KMS-11 (cell line): ENCODE measurements around the gene ASPRV1.

Source experiments
- H2AFZ ChIP-seq: fragments of 200-600 bp; sonication (generic); 2 replicates; pipeline ENCODE4 v1.6.1; 2016; ENCODE audit warnings: antibody characterized with exemption, mixed run types, low read depth
- H3K27ac ChIP-seq: fragments of 200-600 bp; sonication (generic); 2 replicates; pipeline ENCODE4 v1.6.1; 2016; ENCODE audit warnings: mild to moderate bottlenecking, mixed run types
- H3K27me3 ChIP-seq: fragments of 200-600 bp; sonication (generic); 2 replicates; pipeline ENCODE4 v1.6.1; 2017; ENCODE audit warnings: mild to moderate bottlenecking, low read depth, mixed run types, moderate library complexity; ENCODE audit not compliant: insufficient read depth
- H3K36me3 ChIP-seq: fragments of 200-600 bp; sonication (generic); 2 replicates; pipeline ENCODE4 v1.6.1; 2017; ENCODE audit warnings: mild to moderate bottlenecking, mixed run types; ENCODE audit not compliant: insufficient read depth
- H3K4me1 ChIP-seq: fragments of 200-600 bp; sonication (generic); 2 replicates; pipeline ENCODE4 v1.6.1; 2016; ENCODE audit warnings: mild to moderate bottlenecking, low read depth, mixed run types; ENCODE audit not compliant: poor library complexity, severe bottlenecking
- H3K4me2 ChIP-seq: fragments of 200-600 bp; sonication (generic); 2 replicates; pipeline ENCODE4 v1.7.0; 2016; ENCODE audit warnings: mild to moderate bottlenecking, mixed run types
- H3K4me3 ChIP-seq: fragments of 200-600 bp; sonication (generic); IDR thresholded peaks from 2 replicates; pipeline ENCODE4 v1.6.1; 2017; ENCODE audit warnings: low read depth, low read length, mixed read lengths; ENCODE audit not compliant: insufficient read depth
- H3K79me2 ChIP-seq: fragments of 200-600 bp; sonication (generic); 2 replicates; pipeline ENCODE4 v1.6.1; 2016; ENCODE audit warnings: low read depth, mixed run types; ENCODE audit not compliant: insufficient read depth
- H3K9ac ChIP-seq: fragments of 200-600 bp; sonication (generic); 2 replicates; pipeline ENCODE4 v1.6.1; 2016; ENCODE audit warnings: mild to moderate bottlenecking, mixed run types
- H4K20me1 ChIP-seq: fragments of 200-600 bp; sonication (generic); 2 replicates; pipeline ENCODE4 v1.6.1; 2016; ENCODE audit warnings: mild to moderate bottlenecking, mixed run types; ENCODE audit not compliant: insufficient read depth
- TF ChIP-seq, protein P1 (sequence below): fragments of 200-600 bp; sonication (generic); conservative IDR thresholded peaks from 2 replicates; pipeline ENCODE4 v1.6.1; 2017; ENCODE audit warnings: low read depth, mild to moderate bottlenecking, antibody characterized with exemption, low read length, moderate library complexity, mixed read lengths

ASPRV1 gene

GRCh38 chr2:70007151-70007550, 45.7 kb upstream of the ASPRV1 start:
- no peak overlapping the region for H3K27ac ChIP-seq
- TF ChIP-seq, protein P1, sequence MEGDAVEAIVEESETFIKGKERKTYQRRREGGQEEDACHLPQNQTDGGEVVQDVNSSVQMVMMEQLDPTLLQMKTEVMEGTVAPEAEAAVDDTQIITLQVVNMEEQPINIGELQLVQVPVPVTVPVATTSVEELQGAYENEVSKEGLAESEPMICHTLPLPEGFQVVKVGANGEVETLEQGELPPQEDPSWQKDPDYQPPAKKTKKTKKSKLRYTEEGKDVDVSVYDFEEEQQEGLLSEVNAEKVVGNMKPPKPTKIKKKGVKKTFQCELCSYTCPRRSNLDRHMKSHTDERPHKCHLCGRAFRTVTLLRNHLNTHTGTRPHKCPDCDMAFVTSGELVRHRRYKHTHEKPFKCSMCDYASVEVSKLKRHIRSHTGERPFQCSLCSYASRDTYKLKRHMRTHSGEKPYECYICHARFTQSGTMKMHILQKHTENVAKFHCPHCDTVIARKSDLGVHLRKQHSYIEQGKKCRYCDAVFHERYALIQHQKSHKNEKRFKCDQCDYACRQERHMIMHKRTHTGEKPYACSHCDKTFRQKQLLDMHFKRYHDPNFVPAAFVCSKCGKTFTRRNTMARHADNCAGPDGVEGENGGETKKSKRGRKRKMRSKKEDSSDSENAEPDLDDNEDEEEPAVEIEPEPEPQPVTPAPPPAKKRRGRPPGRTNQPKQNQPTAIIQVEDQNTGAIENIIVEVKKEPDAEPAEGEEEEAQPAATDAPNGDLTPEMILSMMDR, result no peak
- H3K4me3 ChIP-seq, result no peak overlapping the region
- no peak overlapping the region for H3K4me2 ChIP-seq
- no peak overlapping the region for H3K9ac ChIP-seq
- H3K27me3 ChIP-seq, result no peaks in the 10 kb centered on the region
- no peaks in the 10 kb centered on the region for H3K36me3 ChIP-seq
- no peak overlapping the region for H2AFZ ChIP-seq
- H3K79me2 ChIP-seq, result no peaks in the 10 kb centered on the region
- H3K4me1 ChIP-seq, result no peaks in the 10 kb centered on the region
- no peaks in the 10 kb centered on the region for H4K20me1 ChIP-seq

DNA sequence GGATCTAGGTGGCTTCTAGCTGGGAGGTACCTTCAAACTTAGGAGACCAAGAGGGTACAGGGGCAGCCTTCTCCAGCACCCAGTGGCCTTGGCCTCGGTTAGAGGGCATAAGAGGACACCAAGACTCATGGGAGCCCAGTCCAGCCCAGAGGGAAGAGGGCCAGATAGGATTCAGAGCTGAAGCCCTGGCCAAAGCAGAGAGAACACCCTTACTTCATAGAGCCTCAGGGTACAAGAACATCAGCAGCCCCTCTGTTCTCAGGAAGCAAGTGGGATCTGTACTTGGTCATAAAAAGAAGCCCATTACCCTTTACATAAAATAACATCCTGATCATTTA, 45.0 kb upstream of the ASPRV1 start:
- H3K36me3 ChIP-seq, result no peaks in the 10 kb centered on the region
- no peak overlapping the region for H3K9ac ChIP-seq
- no peak overlapping the region for H3K4me2 ChIP-seq
- no peaks in the 10 kb centered on the region for H3K79me2 ChIP-seq
- no peaks in the 10 kb centered on the region for H4K20me1 ChIP-seq
- no peaks in the 10 kb centered on the region for H3K27me3 ChIP-seq
- TF ChIP-seq, protein P1, result no peak; the same call in 1 of the 2 replicates
- no peak overlapping the region for H3K4me3 ChIP-seq
- no peak overlapping the region for H3K27ac ChIP-seq
- no peak overlapping the region for H2AFZ ChIP-seq
- H3K4me1 ChIP-seq, result no peaks in the 10 kb centered on the region

DNA sequence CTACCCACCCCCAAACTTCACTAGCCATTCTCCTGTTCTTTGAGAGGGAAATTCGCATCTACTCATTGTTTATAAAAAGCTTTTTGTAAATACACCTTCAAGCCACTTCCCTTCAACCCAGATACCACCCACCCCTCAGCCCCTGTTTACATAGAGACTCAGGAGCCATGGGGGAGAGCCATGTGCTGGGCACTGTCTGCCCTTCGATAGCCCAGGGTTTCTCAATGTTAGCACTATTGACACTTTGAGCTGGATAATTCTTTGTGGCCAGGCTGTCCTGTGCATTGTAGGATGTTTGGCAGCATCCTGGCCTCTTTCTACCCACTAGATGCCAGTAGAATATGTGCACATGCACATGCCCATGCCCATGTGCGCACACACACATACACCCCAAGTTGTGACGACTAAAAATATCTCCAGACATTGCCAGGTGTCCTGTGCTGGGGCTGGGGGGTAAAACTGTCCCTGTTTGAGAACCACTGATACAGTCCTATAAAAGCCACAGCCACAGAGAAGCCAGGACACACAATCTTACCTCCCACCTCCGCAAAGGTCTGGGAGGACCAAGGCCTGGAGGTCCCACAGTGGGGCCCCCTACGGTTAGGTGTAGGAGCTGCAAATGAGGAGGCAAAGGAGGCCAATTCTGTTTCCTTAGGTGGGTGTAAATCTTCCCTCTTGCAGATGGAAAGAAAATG, 44.5 kb upstream of the ASPRV1 start:
- Histone ChIP-seq H3K79me2 (no peaks in the 10 kb centered on the region), H3K4me3 (no peak overlapping the region), H3K9ac (no peak overlapping the region), H2AFZ (no peak overlapping the region), H4K20me1 (no peaks in the 10 kb centered on the region), H3K27me3 (no peaks in the 10 kb centered on the region), H3K4me1 (no peaks in the 10 kb centered on the region), H3K4me2 (no peak overlapping the region), H3K36me3 (no peaks in the 10 kb centered on the region), H3K27ac (no peak overlapping the region)
- TF ChIP-seq, protein P1, result no peak; the same call in 1 of the 2 replicates

GRCh38 chr2:70005216-70005615, 43.8 kb upstream of the ASPRV1 start:
- Histone ChIP-seq H3K4me1 (no peaks in the 10 kb centered on the region), H3K27me3 (no peaks in the 10 kb centered on the region), H4K20me1 (no peaks in the 10 kb centered on the region), H3K4me3 (no peak overlapping the region), H3K27ac (no peak overlapping the region), H3K36me3 (no peaks in the 10 kb centered on the region), H3K79me2 (no peaks in the 10 kb centered on the region), H2AFZ (no peak overlapping the region), H3K4me2 (no peak overlapping the region), H3K9ac (no peak overlapping the region)
- TF ChIP-seq, protein P1, result no peak
